Measurements from ENCODE around the gene BMP8A. TPM values are rescaled to one million over a fixed set of nuclear protein-coding genes. Genes with fewer than 3 reads are reported as not detected.

Gene BMP8A
- total RNA-seq, 1 donor from 2014 or later: 0.29 TPM

GRCh38 chr1:39554277-39554676 lies 62.8 kb downstream of the BMP8A start:
- Histone ChIP-seq H3K27me3 (no peaks in the 10 kb centered on the region), H3K4me1 (no peaks in the 10 kb centered on the region), H3K36me3 (peaks cover 22% of the 10 kb centered on the region), H3K4me3 (no peak overlapping the region), H3K27ac (no peak overlapping the region), H3K9me3 (no peaks in the 10 kb centered on the region)
- DNase-seq: no peak
- TF ChIP-seq CTCF (IDR thresholded peaks at IDR 0.05): no peak
- ATAC-seq: no peak
- intact Hi-C loops (cut with DNase I): no loop called here

GRCh38 chr1:39561279-39561678 lies 69.8 kb downstream of the BMP8A start:
- no peaks in the 10 kb centered on the region for H3K4me1 ChIP-seq
- TF ChIP-seq CTCF (IDR thresholded peaks at IDR 0.05): no peak
- no peaks in the 10 kb centered on the region for H3K9me3 ChIP-seq
- intact Hi-C loops (cut with DNase I): no loop called here
- no peak overlapping the region for H3K4me3 ChIP-seq
- no peak for ATAC-seq
- H3K27me3 ChIP-seq: no peaks in the 10 kb centered on the region
- no peak overlapping the region for H3K27ac ChIP-seq
- H3K36me3 ChIP-seq: peaks cover 65% of the 10 kb centered on the region
- DNase-seq: no peak

- peaks cover 81% of the 10 kb centered on the region for H3K36me3 ChIP-seq
These were observed 71.5 kb downstream of the BMP8A start for GRCh38 chr1:39562886-39563285.

GRCh38 chr1:39563669-39564068 lies 72.2 kb downstream of the BMP8A start:
- Histone ChIP-seq H3K4me1 (no peaks in the 10 kb centered on the region), H3K4me3 (no peak overlapping the region), H3K27ac (no peak overlapping the region), H3K9me3 (no peaks in the 10 kb centered on the region), H3K27me3 (no peaks in the 10 kb centered on the region), H3K36me3 (peaks cover 89% of the 10 kb centered on the region)
- ATAC-seq (no peak), DNase-seq (no peak)
- TF ChIP-seq CTCF (IDR thresholded peaks at IDR 0.05): no peak
- intact Hi-C loops (cut with DNase I): no loop called here

More at GRCh38 chr1:39562886-39563285, 71.5 kb downstream of the BMP8A start:
- TF ChIP-seq CTCF (IDR thresholded peaks at IDR 0.05): no peak
- intact Hi-C loops (cut with DNase I): no loop called here
- Histone ChIP-seq H3K9me3 (no peaks in the 10 kb centered on the region), H3K27me3 (no peaks in the 10 kb centered on the region), H3K27ac (no peak overlapping the region), H3K4me3 (no peak overlapping the region), H3K4me1 (no peaks in the 10 kb centered on the region)
- ATAC-seq (no peak), DNase-seq (no peak)

- H3K4me1 ChIP-seq: no peaks in the 10 kb centered on the region
These were observed 72.9 kb downstream of the BMP8A start for GRCh38 chr1:39564340-39564739.

More at GRCh38 chr1:39564340-39564739, 72.9 kb downstream of the BMP8A start:
- no peak overlapping the region for H3K27ac ChIP-seq
- TF ChIP-seq CTCF (IDR thresholded peaks at IDR 0.05): no peak
- H3K4me3 ChIP-seq: no peak overlapping the region
- peaks cover 96% of the 10 kb centered on the region for H3K36me3 ChIP-seq
- intact Hi-C loops (cut with DNase I): no loop called here
- DNase-seq (no peak), ATAC-seq (peak; percentile 45)
- no peaks in the 10 kb centered on the region for H3K27me3 ChIP-seq
- no peaks in the 10 kb centered on the region for H3K9me3 ChIP-seq
